ENCODE measurements around the gene RALGAPA1. TPM values are rescaled to one million over a fixed set of nuclear protein-coding genes. Genes with fewer than 3 reads are reported as not detected.
A peak's percentile ranks its signal among the peaks of the same experiment; 100 is the strongest.
"Not testable (repeated sequence)": the region's sequence is repeated elsewhere in the genome, so short reads cannot be mapped to it uniquely, and the experiment has no call there.

RALGAPA1 gene
- total RNA-seq, 1 donor from 2014 or later = 35.1 TPM

DNA sequence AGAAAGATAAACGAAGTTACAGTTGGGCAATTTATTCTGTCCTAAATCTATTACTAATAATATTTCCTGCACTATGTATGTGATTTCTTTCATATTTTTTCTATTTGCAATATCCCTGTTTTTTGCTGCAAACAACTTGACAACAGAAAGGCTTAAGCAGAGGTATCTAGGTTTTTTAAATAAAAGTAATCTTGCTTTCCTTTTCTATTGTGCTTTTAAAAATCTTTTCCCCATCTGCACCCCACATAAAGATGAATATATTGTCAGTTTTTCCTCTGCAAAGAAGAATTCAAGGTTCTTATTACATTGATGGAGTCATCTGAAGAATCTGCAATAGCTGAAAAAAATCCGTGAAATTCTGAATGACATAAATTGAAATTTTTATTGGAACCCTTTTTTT is 502 bp upstream of the RALGAPA1 start:
- H3K9me3 Mint-ChIP-seq = no peaks in the 10 kb centered on the region
- H3K27me3 Mint-ChIP-seq = peaks cover 1% of the 10 kb centered on the region
- H3K36me3 Mint-ChIP-seq (ENCODE audit: low read depth) = peaks cover 6% of the 10 kb centered on the region
- no peak for DNase-seq
- peak overlapping the region; percentile 20 for H3K27ac Mint-ChIP-seq
- intact Hi-C loops (cut with micrococcal nuclease) = loop anchor here (1.0 to 5.0 kb wide), 6 partner anchors 17 to 827 kb away; partner anchors contain the start of genes BRMS1L, FAM177A1, INSM2 and SRP54
- no peak overlapping the region for H3K4me3 Mint-ChIP-seq
- H3K4me1 Mint-ChIP-seq = peaks cover 20% of the 10 kb centered on the region

GRCh38 chr14:35808076-35808637 is 938 bp downstream of the RALGAPA1 start:
- H3K27me3 Mint-ChIP-seq = peaks cover 1% of the 10 kb centered on the region
- peak; percentile 70 for DNase-seq
- H3K27ac Mint-ChIP-seq = peak overlapping the region; percentile 95
- H3K36me3 Mint-ChIP-seq (ENCODE audit: low read depth) = peaks cover 13% of the 10 kb centered on the region
- peak overlapping the region; percentile 99 for H3K4me3 Mint-ChIP-seq
- intact Hi-C loops (cut with micrococcal nuclease) = loop anchor here (2.0 to 5.0 kb wide), 5 partner anchors 66 to 826 kb away; partner anchors contain the start of genes FAM177A1, INSM2 and SRP54
- H3K9me3 Mint-ChIP-seq = no peaks in the 10 kb centered on the region
- H3K4me1 Mint-ChIP-seq = peaks cover 20% of the 10 kb centered on the region

GRCh38 chr14:35807131-35807961 is 1.7 kb downstream of the RALGAPA1 start:
- intact Hi-C loops (cut with micrococcal nuclease) = loop anchor here (5.0 kb wide), 4 partner anchors 65 to 825 kb away; partner anchors contain the start of genes FAM177A1 and SRP54
- Mint-ChIP-seq H3K27me3 (peaks cover 1% of the 10 kb centered on the region), H3K27ac (peak overlapping the region; percentile 59), H3K36me3 (ENCODE audit: low read depth) (peaks cover 17% of the 10 kb centered on the region), H3K9me3 (no peaks in the 10 kb centered on the region), H3K4me3 (peak overlapping the region; percentile 99), H3K4me1 (peaks cover 20% of the 10 kb centered on the region)
- DNase-seq = no peak

- no peaks in the 10 kb centered on the region for H3K9me3 Mint-ChIP-seq
- no peak overlapping the region for H3K4me3 Mint-ChIP-seq
- H3K36me3 Mint-ChIP-seq (ENCODE audit: low read depth) = peaks cover 18% of the 10 kb centered on the region
- intact Hi-C loops (cut with micrococcal nuclease) = loop anchor here (5.0 kb wide), 4 partner anchors 64 to 824 kb away; partner anchors contain the start of genes FAM177A1 and SRP54
- peaks cover 1% of the 10 kb centered on the region for H3K27me3 Mint-ChIP-seq
- H3K27ac Mint-ChIP-seq = no peak overlapping the region
- DNase-seq = no peak
- H3K4me1 Mint-ChIP-seq = peaks cover 20% of the 10 kb centered on the region
Observed at GRCh38 chr14:35806006-35806907, 2.8 kb downstream of the RALGAPA1 start.

DNA sequence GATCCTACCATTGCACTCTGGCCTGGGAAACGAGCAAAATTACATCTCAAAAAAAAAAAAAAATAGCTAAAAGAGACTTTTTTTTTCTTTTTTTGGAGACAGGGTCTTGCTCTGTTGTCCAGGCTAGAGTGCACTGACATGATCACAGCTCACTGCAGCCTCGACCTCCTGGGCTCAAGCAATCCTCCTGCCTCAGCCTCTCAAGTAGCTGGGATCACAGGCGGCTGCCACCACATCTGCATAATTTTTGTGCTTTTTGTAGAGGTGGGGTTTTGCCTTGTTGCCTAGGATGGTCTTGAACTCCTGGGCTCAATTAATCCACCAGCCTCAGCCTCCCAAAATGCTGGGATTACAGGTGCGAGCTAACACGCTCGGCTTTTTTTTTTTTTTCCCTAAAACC is 11.3 kb downstream of the RALGAPA1 start:
- DNase-seq = no peak
- Mint-ChIP-seq H3K27ac (no peak overlapping the region), H3K4me3 (no peak overlapping the region), H3K9me3 (no peaks in the 10 kb centered on the region), H3K36me3 (ENCODE audit: low read depth) (peaks cover 4% of the 10 kb centered on the region), H3K27me3 (no peaks in the 10 kb centered on the region), H3K4me1 (peaks cover 2% of the 10 kb centered on the region)
- intact Hi-C loops (cut with micrococcal nuclease) = no loop called here

DNA sequence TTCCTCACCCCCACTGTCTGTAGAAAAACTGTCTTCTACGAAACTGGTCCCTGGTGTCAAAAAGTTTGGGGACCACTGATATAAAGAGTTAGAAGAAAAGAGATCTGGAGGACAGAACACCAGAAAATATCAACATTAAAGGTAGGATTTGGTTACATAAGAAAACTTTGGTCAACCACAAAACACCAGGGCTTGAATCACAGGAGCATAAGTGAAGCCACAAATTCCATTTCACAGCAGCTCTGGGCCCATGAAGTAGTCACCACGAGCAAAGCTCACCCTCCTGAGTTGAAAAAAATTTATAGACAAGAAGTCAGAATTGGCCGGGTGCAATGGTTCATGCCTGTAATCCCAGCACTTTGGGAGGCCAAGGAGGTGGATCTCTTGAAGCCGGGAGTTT is 19.4 kb downstream of the RALGAPA1 start:
- Mint-ChIP-seq H3K4me1 (peaks cover 13% of the 10 kb centered on the region), H3K36me3 (ENCODE audit: low read depth) (peaks cover 2% of the 10 kb centered on the region), H3K4me3 (no peak overlapping the region), H3K9me3 (no peaks in the 10 kb centered on the region), H3K27ac (no peak overlapping the region), H3K27me3 (no peaks in the 10 kb centered on the region)
- intact Hi-C loops (cut with micrococcal nuclease) = no loop called here
- DNase-seq = no peak

GRCh38 chr14:35786856-35787255 is 22.2 kb downstream of the RALGAPA1 start:
- intact Hi-C loops (cut with micrococcal nuclease) = no loop called here
- H3K27ac Mint-ChIP-seq = no peak overlapping the region
- H3K9me3 Mint-ChIP-seq = no peaks in the 10 kb centered on the region
- H3K36me3 Mint-ChIP-seq (ENCODE audit: low read depth) = no peaks in the 10 kb centered on the region
- H3K27me3 Mint-ChIP-seq = no peaks in the 10 kb centered on the region
- peaks cover 13% of the 10 kb centered on the region for H3K4me1 Mint-ChIP-seq
- DNase-seq = no peak
- no peak overlapping the region for H3K4me3 Mint-ChIP-seq

DNA sequence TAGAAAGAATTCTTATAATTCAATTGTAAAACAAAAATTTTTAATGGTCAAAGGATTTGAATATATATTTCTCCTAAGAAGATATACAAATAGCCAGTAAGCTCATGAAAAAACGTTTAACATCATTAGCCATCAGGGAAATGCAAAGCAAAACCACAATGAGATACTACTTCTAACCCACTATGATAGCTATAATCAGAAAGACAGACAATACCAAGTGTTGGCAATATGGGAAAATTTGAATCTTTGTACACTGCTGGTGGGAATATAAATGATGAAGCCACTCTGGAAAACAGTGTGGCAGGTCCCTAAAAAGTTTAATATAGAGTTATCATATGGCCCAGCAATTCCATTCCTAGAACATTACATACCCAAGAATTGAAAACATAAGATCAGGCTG is 25.4 kb downstream of the RALGAPA1 start:
- intact Hi-C loops (cut with micrococcal nuclease) = no loop called here
- H3K27ac Mint-ChIP-seq = no peak overlapping the region
- no peaks in the 10 kb centered on the region for H3K27me3 Mint-ChIP-seq

GRCh38 chr14:35779368-35779767 is 29.7 kb downstream of the RALGAPA1 start:
- Mint-ChIP-seq H3K27ac (no peak overlapping the region), H3K9me3 (peaks cover 8% of the 10 kb centered on the region), H3K4me1 (no peaks in the 10 kb centered on the region), H3K27me3 (no peaks in the 10 kb centered on the region), H3K4me3 (no peak overlapping the region), H3K36me3 (ENCODE audit: low read depth) (peaks cover 15% of the 10 kb centered on the region)
- intact Hi-C loops (cut with micrococcal nuclease) = no loop called here
- DNase-seq = no peak

More for the DNA sequence above, 25.4 kb downstream of the RALGAPA1 start:
- peaks cover 11% of the 10 kb centered on the region for H3K36me3 Mint-ChIP-seq (ENCODE audit: low read depth)
- H3K4me3 Mint-ChIP-seq = no peak overlapping the region
- peaks cover 8% of the 10 kb centered on the region for H3K9me3 Mint-ChIP-seq
- peaks cover 2% of the 10 kb centered on the region for H3K4me1 Mint-ChIP-seq
- no peak for DNase-seq

GRCh38 chr14:35777550-35777949 is 31.5 kb downstream of the RALGAPA1 start:
- peaks cover 18% of the 10 kb centered on the region for H3K36me3 Mint-ChIP-seq (ENCODE audit: low read depth)
- H3K9me3 Mint-ChIP-seq; DNase-seq; H3K4me1 Mint-ChIP-seq; H3K4me3 Mint-ChIP-seq; H3K27me3 Mint-ChIP-seq; H3K27ac Mint-ChIP-seq; intact Hi-C loops (cut with micrococcal nuclease): not testable (repeated sequence)

DNA sequence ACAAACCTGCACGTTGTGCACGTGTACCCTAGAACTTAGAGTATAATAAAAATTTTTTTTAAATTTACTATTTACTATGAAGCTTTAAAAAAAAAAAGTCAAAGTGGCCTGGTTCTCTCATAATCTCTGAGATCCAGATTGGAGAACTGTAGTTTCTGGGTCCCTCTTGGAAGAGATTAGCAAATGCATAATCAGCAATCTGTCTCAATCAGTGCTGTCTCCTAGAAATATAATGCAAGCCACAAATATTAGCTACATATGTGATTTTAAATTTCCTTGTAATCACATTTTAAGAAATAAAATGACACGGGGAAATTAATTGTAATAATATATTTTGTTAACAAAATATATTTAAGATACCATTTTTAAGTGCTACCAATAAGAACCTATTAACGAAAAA is 32.3 kb downstream of the RALGAPA1 start:
- Mint-ChIP-seq H3K36me3 (ENCODE audit: low read depth) (peaks cover 18% of the 10 kb centered on the region), H3K27me3 (no peaks in the 10 kb centered on the region), H3K4me1 (no peaks in the 10 kb centered on the region), H3K9me3 (peaks cover 8% of the 10 kb centered on the region), H3K4me3 (no peak overlapping the region), H3K27ac (no peak overlapping the region)
- intact Hi-C loops (cut with micrococcal nuclease) = no loop called here
- no peak for DNase-seq

GRCh38 chr14:35776085-35776484 is 33.0 kb downstream of the RALGAPA1 start:
- H3K9me3 Mint-ChIP-seq; DNase-seq; H3K4me3 Mint-ChIP-seq; H3K27ac Mint-ChIP-seq; H3K4me1 Mint-ChIP-seq; H3K27me3 Mint-ChIP-seq; intact Hi-C loops (cut with micrococcal nuclease): not testable (repeated sequence)
- peaks cover 14% of the 10 kb centered on the region for H3K36me3 Mint-ChIP-seq (ENCODE audit: low read depth)

DNA sequence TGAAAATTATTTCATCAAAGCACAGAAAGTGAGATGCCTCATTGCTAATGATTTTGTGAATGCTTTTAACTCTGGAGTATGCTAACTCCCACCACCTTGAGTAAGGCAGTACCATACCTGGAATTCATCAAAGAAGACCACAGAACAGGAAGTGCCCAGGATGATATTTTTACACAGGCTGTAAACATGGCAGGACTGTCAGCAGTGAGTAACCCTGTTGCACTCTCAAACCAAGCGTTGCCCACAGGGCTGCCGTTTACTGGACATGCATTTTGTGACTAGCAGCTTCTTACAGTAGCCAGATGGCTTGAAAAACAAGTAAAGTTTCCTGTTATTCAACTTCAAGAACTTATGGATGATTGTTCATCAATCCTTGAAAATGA is 42.4 kb downstream of the RALGAPA1 start:
- intact Hi-C loops (cut with micrococcal nuclease) = no loop called here
- H3K36me3 Mint-ChIP-seq (ENCODE audit: low read depth) = peaks cover 13% of the 10 kb centered on the region
- H3K27ac Mint-ChIP-seq = no peak overlapping the region
- H3K9me3 Mint-ChIP-seq = peaks cover 5% of the 10 kb centered on the region
- peak; percentile 64 for DNase-seq
- H3K4me1 Mint-ChIP-seq = peaks cover 12% of the 10 kb centered on the region
- no peaks in the 10 kb centered on the region for H3K27me3 Mint-ChIP-seq
- peak overlapping the region; percentile 41 for H3K4me3 Mint-ChIP-seq

All from activated CD4-positive, alpha-beta T cell treated with anti-CD3 and anti-CD28 coated beads, Interleukin-2, amount 10 ng/mL, durations not matched to agents 24 days and 14 days (primary cell).